HG03439 (cell line): ENCODE data around the gene CCER1.

Experiments used
- ATAC-seq: cut with Tn5 transposase; IDR thresholded peaks from one replicate; pipeline ENCODE4 v1.9.1; 2021; ENCODE audit warnings: mild to moderate bottlenecking, moderate library complexity; ENCODE audit not compliant: unreplicated experiment

The CCER1 gene

DNA sequence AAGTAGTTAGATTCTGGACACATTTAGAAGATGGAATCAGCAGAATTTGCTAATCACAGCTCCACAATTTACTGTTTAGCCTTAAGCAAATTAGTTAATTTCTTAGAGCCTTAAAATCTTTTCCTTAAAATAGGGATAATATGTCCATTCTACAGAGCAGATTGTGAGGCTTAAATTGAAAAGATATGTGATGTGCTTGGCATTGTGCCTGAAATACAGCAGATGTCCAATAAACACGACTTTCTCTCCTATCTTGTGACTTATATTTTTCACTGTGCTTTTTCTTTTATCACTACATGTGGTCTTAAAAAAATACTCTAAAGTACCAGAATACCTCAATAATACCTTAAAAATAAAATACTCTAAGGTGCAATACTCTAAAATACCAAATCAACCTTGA is 30.6 kb downstream of the CCER1 start:
- no peak for ATAC-seq

DNA sequence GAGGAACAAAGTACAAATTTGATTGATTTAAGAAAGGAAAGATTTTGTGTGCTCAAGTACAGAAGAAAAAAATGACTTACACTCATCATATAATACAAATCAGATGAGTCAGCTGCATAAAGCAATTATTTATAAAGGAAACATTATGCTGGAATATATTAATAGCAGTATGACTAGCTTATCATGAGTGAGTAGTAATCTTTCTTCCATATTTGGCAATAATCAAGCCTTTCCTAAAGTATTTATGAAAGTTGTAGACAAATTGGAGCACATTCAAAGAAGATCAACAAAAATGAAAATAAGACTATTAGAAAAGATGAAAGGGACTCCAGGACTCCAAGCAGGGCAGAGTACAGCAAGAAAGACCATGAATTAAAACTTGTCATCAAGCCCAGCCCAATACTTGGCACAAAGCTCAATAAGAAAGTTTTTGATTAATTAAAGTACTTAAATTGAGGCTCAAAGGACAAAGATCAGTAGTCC is 32.8 kb downstream of the CCER1 start:
- no peak for ATAC-seq

DNA sequence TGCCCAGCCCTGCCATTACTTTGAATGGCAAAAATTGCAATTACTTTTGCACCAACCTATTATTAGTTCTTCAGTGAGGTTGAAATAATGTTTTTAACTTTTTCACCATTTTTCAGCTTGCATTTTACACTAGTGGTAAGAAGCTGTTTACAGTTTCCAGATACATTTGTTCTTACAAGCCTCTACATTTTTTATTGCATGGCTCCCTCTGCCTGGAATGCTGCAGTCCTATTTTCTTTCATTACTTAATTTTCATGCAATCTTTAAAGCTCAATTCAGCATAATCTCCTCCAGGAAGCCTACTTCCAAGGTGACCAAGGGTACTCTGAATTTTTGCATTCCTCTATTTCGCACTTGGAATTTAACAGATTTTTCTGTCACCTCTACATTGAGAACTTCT is 33.4 kb downstream of the CCER1 start:
- ATAC-seq: no peak

DNA sequence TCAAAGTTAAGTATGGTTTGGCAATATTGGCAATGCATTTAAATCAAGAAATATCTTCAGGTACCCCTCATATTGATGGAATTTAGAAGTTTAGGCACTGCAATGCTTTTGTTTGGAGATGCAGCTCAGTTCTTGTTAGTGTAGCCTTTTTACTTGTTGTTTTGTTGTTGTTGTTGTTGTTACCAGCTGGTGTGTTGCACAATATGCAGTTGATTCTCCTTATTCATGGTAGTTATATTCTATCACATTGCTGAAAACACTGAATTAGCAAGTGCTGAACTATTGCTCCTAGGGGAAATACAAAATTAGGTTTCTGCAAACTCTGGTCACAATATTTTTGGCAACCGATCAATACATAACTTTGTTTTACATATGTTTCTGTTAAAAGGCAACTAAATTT is 34.8 kb downstream of the CCER1 start:
- ATAC-seq: no peak

DNA sequence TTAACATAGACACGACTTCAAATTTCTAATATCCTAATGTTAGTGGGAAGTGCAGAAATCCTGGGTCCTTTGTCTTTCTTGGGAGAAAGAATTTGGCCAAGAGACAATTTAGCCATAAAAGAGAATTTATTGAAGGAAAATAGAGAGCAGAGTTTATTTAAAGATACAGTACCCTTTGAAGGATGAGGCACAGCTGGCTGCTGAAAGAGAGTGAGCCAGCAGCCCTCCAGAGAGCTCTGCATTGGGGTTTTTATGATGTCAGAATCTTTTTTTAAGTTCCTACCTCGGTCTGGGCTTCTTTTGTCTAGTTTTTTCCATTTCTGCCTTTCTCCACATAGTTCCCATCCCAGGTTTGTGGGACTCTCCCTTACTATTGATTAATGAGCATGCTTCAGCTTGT is 37.5 kb downstream of the CCER1 start:
- no peak for ATAC-seq

DNA sequence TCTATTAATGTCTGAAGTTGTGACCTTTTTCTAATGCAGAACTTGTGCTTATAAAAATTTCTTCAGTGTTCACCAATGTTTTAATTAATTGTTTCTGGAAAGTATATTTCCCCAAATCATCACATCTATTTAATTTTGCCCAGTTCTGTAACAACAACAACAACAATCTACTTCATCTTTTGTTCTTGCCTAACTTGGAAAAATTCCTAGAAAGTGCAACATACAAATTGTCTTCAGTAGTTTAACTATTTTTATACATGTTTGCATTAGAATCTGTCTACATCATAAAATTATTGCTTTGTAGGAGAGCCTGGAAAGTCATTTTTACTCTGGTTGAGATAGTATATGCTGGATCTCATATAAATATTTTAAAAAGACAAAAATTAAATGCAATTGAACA is 38.5 kb downstream of the CCER1 start:
- no peak for ATAC-seq

DNA sequence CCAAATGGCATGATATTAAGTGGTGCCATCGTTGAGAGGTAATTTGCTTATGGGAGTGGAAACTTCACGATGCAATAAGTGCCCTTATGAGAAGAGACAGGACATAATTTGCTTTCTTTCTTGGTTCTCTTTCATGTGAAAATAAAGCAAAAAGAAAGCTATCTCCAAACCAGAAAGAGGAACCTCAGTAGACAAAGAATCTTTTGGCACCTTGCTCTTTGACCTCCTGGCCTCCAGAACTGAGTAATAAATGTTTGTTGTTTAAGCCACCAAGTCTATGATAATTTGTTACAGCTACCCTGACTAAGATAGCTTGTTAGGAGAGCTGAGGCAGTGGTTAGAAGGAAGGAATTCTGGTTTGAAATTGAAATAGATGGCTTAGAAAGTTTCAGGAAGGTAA is 39.6 kb downstream of the CCER1 start:
- ATAC-seq: no peak

DNA sequence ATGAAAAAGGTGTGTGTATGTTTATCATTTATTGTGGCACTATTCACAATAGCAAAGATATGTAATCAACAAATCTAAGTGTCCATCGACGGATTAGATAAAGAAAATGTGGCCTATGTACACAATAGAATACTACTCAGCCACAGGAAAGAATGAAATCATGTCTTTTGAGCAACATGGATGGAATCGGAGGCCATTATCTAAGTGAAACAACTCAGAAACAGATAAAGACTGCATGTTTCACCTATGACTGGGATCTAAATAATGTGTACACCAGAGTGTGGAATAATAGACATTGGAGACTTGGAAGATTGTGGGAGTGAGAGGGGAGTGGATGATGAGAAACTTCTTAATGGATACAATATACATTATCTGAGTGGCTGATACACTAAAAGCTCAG is 44.0 kb downstream of the CCER1 start:
- ATAC-seq: no peak

DNA sequence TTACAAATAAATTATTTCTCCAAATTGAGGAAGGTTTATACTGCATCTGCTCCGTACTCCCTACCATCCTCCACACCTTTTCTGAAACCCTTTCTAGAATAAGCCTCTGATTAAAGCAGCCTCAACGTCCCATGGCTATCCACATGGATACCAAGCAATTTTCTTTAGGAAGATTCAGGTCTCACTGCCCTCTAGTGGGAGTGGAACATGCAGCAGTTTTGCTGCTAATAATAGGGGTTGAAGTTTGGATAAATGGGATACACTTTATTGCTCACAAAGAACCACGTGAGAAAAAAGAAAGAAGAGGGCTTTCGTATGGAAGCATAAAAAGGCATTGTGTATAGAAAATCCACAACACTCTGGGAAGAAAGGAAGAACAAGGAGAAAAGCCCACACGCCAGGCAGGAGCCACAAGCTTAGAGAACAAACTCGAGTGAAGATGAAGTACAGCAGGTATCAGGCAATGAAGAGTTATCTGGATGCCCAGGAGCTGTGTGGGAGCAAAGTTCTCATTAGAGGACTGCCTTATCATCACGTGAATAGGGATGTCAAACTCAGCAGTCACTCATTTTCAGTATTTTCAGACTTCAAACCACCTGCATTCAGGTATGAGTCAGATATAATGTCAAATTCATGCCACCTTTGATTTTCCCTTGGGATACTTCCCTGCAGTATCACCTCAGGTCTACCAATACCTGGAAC is 45.8 kb downstream of the CCER1 start:
- no peak for ATAC-seq

DNA sequence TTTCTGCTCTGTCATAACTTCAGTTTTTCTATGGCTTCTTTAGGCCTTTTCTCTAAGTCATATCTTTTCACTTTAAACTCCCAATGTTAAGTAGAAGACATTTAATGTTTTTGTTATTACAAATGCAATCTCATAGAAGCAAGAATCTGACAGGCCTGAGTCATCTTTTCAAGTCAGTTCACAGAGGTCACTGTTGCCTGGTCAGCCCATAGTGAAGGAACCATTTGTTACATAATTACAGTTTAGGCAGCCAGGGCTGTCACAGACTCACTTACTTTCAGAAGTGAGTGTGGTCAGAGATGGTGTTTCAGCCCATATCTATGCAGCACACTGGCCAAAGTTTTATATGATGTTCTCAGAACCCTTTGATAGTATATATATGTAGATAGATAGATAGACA is 46.5 kb downstream of the CCER1 start:
- no peak for ATAC-seq

DNA sequence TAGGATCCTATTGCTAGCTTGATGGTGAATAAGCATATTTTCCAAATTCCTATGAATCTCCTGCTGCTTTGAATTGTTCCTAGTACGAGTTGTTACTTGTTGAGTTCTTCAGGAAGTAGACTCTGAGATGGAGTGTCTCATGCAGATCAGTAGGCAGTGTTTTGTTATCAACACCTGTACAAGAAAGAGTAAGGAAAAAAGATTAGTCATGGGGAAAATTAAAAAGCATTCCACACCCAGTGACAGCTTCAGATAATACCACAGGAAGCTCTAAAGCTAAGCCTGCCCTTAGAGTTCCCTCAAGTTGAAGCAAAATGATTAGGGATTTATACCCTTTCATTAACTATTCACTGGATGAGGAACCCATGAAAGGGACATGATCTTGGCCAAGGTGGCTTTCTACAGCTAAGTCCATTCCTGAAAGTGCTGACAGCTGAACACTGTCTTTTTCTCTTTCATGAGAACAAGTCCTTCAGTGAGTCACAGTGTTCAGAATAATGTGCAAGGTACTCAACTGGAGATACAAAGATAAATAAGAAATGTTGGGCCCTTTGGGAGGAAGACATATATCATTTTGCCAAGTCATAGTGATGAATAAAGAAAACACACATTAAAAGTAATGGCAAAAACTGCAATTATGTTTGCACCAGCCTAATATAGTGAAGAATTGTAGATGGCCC is 49.1 kb downstream of the CCER1 start:
- ATAC-seq: no peak

DNA sequence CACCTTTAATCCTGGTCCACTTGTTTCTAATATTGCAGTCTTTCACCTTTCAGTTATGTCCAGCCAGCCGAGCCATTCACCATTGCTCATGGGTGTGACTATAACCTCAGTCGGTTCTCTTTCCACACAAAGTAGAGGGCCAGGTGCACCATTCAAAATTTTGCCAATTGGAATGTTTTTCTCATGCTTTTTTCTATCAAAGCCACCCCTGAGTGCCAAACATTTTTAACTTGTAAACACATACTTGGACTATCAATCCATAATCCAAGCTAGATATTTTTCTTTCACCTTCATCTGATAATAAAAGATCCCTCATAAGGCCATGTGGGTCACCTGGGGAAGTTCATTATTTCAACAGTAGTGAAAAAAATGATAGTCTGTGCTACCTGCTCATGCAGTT is 52.4 kb downstream of the CCER1 start:
- no peak for ATAC-seq
